PC-3 (cell line): Measurements from ENCODE around the gene LTBP3.

Experiments
- EZH2 ChIP-seq: fragments of 300-600 bp; sonication (generic); IDR thresholded peaks from one replicate; pipeline ENCODE4 v1.6.1; 2017; ENCODE audit warnings: antibody characterized with exemption, mild to moderate bottlenecking, low read length; ENCODE audit not compliant: unreplicated experiment
- EZH2phosphoT487 ChIP-seq: fragments of 300-600 bp; sonication (generic); IDR thresholded peaks from 2 replicates; pipeline ENCODE4 v1.6.1; 2018; ENCODE audit warnings: mild to moderate bottlenecking, antibody characterized with exemption, low read length, borderline replicate concordance
- TF ChIP-seq, protein P1 (sequence below): fragments of 300-600 bp; sonication (generic); conservative IDR thresholded peaks from 2 replicates; pipeline ENCODE4 v1.5.1; 2017; ENCODE audit warnings: antibody characterized with exemption, low read depth, mild to moderate bottlenecking, low read length

DNA sequence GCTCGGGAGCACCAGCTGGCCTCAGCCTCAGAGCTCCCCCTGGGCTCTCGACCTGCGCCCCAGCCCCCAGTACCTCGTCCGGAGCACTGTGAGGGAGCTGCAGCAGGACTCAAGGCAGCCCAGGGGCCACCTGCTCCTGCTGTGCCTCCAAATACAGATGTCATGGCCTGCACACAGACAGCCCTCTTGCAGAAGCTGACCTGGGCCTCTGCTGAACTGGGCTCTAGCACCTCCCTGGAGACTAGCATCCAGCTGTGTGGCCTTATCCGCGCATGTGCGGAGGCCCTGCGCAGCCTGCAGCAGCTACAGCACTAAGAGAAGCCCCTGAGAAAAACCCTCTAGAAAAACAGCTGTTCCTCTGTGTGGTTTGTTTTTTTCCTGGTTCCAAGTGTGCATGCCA lies 13.3 kb upstream of the LTBP3 start:
- TF ChIP-seq, protein P1, sequence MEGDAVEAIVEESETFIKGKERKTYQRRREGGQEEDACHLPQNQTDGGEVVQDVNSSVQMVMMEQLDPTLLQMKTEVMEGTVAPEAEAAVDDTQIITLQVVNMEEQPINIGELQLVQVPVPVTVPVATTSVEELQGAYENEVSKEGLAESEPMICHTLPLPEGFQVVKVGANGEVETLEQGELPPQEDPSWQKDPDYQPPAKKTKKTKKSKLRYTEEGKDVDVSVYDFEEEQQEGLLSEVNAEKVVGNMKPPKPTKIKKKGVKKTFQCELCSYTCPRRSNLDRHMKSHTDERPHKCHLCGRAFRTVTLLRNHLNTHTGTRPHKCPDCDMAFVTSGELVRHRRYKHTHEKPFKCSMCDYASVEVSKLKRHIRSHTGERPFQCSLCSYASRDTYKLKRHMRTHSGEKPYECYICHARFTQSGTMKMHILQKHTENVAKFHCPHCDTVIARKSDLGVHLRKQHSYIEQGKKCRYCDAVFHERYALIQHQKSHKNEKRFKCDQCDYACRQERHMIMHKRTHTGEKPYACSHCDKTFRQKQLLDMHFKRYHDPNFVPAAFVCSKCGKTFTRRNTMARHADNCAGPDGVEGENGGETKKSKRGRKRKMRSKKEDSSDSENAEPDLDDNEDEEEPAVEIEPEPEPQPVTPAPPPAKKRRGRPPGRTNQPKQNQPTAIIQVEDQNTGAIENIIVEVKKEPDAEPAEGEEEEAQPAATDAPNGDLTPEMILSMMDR, result no peak
- TF ChIP-seq EZH2phosphoT487 (no peak), EZH2 (no peak)
